HK-2 (cell line): ENCODE measurements around the gene LRRC56.

Experiments
- DNase-seq: peaks from one replicate; pipeline ENCODE4 v3.0.0-alpha.2; 2018; ENCODE audit not compliant: unreplicated experiment

Gene LRRC56

GRCh38 chr11:536841-537621, at the start of gene LRRC56:
Gene LRRC56 (plus strand): TSS chr11:537527. CDS start chr11:540685, 3,158 bp downstream.
- peak; percentile 79 for DNase-seq

DNA sequence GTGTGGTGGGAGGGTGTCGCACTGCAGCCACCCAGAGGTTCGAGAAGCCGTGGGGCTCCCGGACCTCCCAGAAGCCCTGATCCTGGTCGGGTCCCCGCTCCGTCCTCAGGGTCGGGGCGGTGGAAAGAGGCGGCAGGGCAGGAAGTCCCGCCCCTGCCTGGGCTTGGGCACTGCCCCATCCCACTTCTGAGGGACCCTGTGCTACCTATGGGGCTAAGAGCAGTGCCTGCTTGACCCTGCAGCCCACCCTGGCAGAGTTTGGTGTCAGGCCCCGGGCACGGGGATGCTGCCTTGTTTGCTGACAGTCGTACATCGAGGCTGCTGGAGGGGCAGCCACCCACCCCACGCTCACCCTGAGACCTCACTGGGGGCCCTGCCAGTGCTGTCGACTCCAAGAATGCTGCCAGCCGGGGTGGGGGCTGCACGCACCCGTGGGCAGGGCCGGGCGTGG, 49.7 kb upstream of the LRRC56 start:
- DNase-seq, result no peak

DNA sequence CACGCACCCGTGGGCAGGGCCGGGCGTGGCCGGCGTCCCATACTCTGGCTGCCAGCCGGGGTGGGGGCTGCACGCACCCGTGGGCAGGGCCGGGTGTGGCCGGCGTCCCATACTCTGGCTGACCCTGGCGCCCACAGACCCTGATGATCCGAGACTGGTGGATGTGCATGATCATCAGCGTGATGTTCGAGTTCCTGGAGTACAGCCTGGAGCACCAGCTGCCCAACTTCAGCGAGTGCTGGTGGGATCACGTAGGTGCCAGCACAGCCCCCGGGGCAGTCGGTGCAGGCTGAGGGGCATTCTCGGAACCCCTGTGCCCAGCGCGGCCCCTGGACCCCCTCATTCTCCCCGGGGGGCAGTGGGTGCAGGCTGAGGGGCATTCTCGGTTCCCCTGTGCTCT, 49.3 kb upstream of the LRRC56 start:
- no peak for DNase-seq

- DNase-seq, result no peak
These were observed 48.7 kb upstream of the LRRC56 start for GRCh38 chr11:488579-488978.

- DNase-seq, result no peak
These were observed 48.3 kb upstream of the LRRC56 start for GRCh38 chr11:488992-489391.

DNA sequence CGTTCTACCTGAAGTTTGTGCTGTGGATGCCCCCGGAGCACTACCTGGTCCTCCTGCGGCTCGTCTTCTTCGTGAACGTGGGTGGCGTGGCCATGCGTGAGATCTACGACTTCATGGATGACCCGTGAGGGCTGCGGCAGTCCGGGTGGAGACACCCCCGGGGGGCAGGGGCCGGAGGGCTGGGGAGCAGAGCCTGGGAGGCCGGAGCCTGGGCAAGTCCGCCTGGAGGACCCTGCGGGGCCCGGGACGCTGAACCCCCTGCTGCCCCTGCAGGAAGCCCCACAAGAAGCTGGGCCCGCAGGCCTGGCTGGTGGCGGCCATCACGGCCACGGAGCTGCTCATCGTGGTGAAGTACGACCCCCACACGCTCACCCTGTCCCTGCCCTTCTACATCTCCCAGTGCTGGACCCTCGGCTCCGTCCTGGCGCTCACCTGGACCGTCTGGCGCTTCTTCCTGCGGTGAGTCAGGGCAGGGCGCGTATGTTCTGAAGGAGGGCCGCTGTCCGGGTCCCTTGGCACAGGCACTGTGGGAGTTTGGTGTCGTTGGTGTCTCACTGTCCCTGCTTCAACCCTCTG, 47.6 kb upstream of the LRRC56 start:
- DNase-seq, result no peak

- no peak for DNase-seq
These were observed 47.0 kb upstream of the LRRC56 start for GRCh38 chr11:490186-490929.

- no peak for DNase-seq
These were observed 46.4 kb upstream of the LRRC56 start for GRCh38 chr11:490930-491260.

DNA sequence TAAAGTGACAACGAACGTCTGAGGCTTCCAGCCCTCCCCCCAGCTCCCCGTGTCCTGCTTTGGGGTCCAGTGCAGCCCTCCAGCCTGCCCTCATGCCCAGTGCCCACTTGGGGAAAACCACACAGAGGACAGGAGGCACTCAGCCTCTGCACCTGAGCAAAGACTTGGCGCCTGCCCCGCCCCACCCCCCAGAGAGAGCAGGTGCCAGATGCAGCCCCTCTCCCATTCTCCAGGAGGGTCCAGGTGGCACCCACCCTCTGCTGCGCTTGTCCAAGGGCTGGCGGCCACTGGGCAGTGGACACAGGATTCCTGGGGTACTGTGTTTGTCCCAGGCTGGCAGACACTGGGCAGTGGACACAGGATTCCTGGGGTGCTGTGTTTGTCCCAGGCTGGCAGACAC, 46.0 kb upstream of the LRRC56 start:
- no peak for DNase-seq

GRCh38 chr11:492427-493226, 44.7 kb upstream of the LRRC56 start:
- DNase-seq, result no peak

GRCh38 chr11:494761-495536, 42.4 kb upstream of the LRRC56 start:
- DNase-seq, result no peak

GRCh38 chr11:495537-495931, 41.8 kb upstream of the LRRC56 start:
- no peak for DNase-seq

- no peak for DNase-seq
These were observed 40.3 kb upstream of the LRRC56 start for GRCh38 chr11:496834-497564.

GRCh38 chr11:497565-498296, 39.6 kb upstream of the LRRC56 start:
- no peak for DNase-seq

DNA sequence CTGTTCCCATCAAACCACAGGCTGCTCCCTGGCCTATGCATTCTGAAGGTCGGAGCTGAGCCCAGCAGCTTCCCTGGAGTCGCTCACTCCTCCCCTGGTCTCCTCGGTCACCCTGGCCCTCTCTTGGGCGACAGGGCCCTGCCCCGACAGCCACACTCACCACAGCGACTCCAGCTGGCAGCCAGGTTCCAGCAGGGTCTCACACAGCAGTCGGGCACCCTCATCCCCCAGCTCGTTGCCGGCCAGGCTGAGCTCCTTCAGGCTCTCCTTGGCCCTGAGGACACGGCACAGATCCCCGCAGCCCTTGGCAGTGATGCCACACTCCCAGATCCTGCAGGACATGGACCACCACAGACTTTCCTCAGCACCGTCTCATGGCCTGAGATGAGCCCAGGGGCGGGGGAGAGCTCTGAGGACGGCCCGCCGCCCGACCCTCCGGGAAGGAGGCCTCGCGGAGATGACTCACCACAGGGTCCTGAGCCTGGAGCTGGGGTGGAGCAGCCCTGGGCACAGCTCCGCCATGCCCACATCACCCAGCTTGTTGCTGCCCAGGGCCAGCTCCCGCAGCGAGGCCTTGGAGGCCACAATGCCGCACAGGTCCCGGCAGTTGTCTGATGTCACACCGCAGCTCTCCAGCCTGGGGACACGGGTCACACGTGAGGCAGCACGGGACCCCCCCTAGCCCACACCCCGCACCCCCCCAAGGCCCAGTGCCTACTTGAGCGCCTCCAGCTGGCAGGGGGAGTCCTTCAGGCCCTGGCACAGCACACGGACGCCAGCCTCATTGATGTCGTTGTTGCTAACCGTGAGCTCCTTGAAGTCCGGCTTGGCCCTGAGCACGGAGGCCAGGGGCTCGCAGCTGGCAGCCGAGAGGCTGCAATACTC, 38.8 kb upstream of the LRRC56 start:
- DNase-seq, result no peak

DNA sequence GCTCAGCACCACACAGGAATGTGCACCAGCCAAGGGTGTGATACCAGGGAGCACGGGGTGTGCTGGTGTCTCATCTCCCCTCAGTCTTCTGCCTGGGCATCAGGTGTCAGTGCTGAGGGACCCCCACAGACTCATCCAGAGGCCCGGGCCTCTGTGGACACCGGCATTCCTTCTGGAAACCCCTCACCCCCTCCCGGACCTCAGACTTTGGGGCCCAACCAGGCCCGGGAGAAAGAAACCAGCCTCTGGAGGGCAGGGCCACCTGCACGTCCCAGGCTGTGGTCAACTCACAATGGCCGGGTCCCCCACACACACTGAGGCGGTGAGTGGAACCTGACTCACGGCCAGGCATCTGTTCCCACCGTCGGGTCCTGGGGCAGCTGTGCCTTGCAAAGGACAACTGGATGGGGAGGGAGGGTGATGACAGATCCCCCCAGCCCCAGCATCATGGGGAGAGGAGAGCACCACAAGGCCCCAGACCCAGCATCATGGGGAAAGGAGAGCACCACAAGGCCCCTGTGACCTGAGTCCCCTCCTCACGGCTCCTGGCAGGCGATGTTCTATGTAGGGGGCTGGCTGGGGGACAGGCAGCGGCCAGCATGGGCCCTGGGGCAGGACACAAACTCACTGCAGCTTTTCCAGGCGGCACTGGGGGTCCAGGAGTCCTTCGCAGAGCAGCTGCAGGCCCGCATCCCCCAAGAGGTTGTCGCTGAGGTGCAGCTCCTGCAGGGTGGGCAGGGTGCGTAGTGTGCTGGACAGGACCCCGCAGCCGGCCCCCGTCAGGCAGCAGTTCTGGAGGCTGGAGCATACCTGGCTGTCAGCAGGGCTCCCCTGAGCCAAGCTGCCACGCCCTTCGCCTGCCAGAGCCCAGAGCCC, 37.9 kb upstream of the LRRC56 start:
- no peak for DNase-seq

GRCh38 chr11:501001-501682, 36.2 kb upstream of the LRRC56 start:
- no peak for DNase-seq
